SK-N-SH treated with all-trans-retinoic acid at 6 μM for 48 hours (cell line): ENCODE results near the gene FAM229A.

Source experiments
- ATAC-seq: fragments of 200-7000 bp; cut with Tn5 transposase; 3 replicates; pipeline ENCODE4 v1.9.1; 2020; ENCODE audit warnings: mild to moderate bottlenecking, moderate library complexity
- ARNTL ChIP-seq: fragments of 450-650 bp; formaldehyde crosslinking; IDR thresholded peaks from 2 replicates; pipeline ENCODE4 v1.5.0; 2020; ENCODE audit warnings: low read depth, mild to moderate bottlenecking, moderate library complexity, borderline replicate concordance
- BACH2 ChIP-seq: fragments of 250-450 bp; sonication (Bioruptor Pico); IDR thresholded peaks from 2 replicates; pipeline ENCODE4 v1.9.0; 2021; ENCODE audit warnings: mild to moderate bottlenecking, borderline replicate concordance
- CREB5 ChIP-seq: fragments of 250-450 bp; sonication (Bioruptor Pico); IDR thresholded peaks from 2 replicates; pipeline ENCODE4 v1.5.1; 2020; ENCODE audit warnings: low read depth, mild to moderate bottlenecking, moderate library complexity
- ESRRG ChIP-seq: fragments of 250-450 bp; sonication (Bioruptor Pico); IDR thresholded peaks from 2 replicates; pipeline ENCODE4 v1.6.1; 2021; ENCODE audit warnings: mild to moderate bottlenecking
- GLIS3 ChIP-seq: fragments of 250-450 bp; sonication (Bioruptor Pico); IDR thresholded peaks from 2 replicates; pipeline ENCODE4 v1.5.0; 2020; ENCODE audit warnings: mild to moderate bottlenecking, moderate library complexity
- ISL1 ChIP-seq: fragments of 250-450 bp; sonication (Bioruptor Pico); IDR thresholded peaks from 2 replicates; pipeline ENCODE4 v2.1.2; 2022; ENCODE audit warnings: mild to moderate bottlenecking, moderate library complexity
- OSR1 ChIP-seq: fragments of 250-450 bp; sonication (Bioruptor Pico); IDR thresholded peaks from 2 replicates; pipeline ENCODE4 v1.8.0; 2022; ENCODE audit warnings: moderate library complexity, mild to moderate bottlenecking, inconsistent platforms
- POU6F1 ChIP-seq: fragments of 250-450 bp; sonication (Bioruptor Pico); IDR thresholded peaks from 2 replicates; pipeline ENCODE4 v1.8.0; 2021; ENCODE audit warnings: low read depth, mild to moderate bottlenecking, moderate library complexity, borderline replicate concordance
- PPARA ChIP-seq: fragments of 250-450 bp; sonication (Bioruptor Pico); IDR thresholded peaks from 2 replicates; pipeline ENCODE4 v1.5.0; 2020; ENCODE audit warnings: mild to moderate bottlenecking, borderline replicate concordance
- RARB ChIP-seq: fragments of 250-450 bp; sonication (Bioruptor Pico); IDR thresholded peaks from 2 replicates; pipeline ENCODE4 v1.8.0; 2021; ENCODE audit warnings: mild to moderate bottlenecking, moderate library complexity
- SNAI2 ChIP-seq: fragments of 250-450 bp; sonication (Bioruptor Pico); IDR thresholded peaks from 2 replicates; pipeline ENCODE4 v1.5.0; 2020; ENCODE audit warnings: mild to moderate bottlenecking, moderate library complexity
- TCF4 ChIP-seq: fragments of 250-450 bp; sonication (Bioruptor Pico); IDR thresholded peaks from 2 replicates; pipeline ENCODE4 v1.8.0; 2021; ENCODE audit warnings: mild to moderate bottlenecking, moderate library complexity, borderline replicate concordance
- TOX ChIP-seq: fragments of 250-450 bp; sonication (Bioruptor Pico); IDR thresholded peaks from 2 replicates; pipeline ENCODE4 v1.8.0; 2021; ENCODE audit warnings: mild to moderate bottlenecking, moderate library complexity, borderline replicate concordance
- TSHZ2 ChIP-seq: fragments of 250-450 bp; sonication (Bioruptor Pico); IDR thresholded peaks from 2 replicates; pipeline ENCODE4 v1.5.0; 2020; ENCODE audit warnings: mild to moderate bottlenecking, moderate library complexity
- ZC3H10 ChIP-seq: fragments of 250-450 bp; sonication (Bioruptor Pico); IDR thresholded peaks from 2 replicates; pipeline ENCODE4 v1.5.1; 2021; ENCODE audit warnings: mild to moderate bottlenecking, moderate library complexity
- ZFP3 ChIP-seq: fragments of 250-450 bp; sonication (Bioruptor Pico); IDR thresholded peaks from 2 replicates; pipeline ENCODE4 v1.5.0; 2020; ENCODE audit warnings: mild to moderate bottlenecking, moderate library complexity
- ZFP30 ChIP-seq: fragments of 450-650 bp; formaldehyde crosslinking; IDR thresholded peaks from 2 replicates; pipeline ENCODE4 v1.5.0; 2022; ENCODE audit warnings: mild to moderate bottlenecking, moderate library complexity
- ZNF70 ChIP-seq: fragments of 450-650 bp; formaldehyde crosslinking; IDR thresholded peaks from 2 replicates; pipeline ENCODE4 v1.5.0; 2020; ENCODE audit warnings: mild to moderate bottlenecking, moderate library complexity
- ZNF8 ChIP-seq: fragments of 450-650 bp; formaldehyde crosslinking; IDR thresholded peaks from 2 replicates; pipeline ENCODE4 v1.5.0; 2020; ENCODE audit warnings: mild to moderate bottlenecking, moderate library complexity
- TF ChIP-seq, protein P1 (sequence below): fragments of 250-450 bp; sonication (Bioruptor Pico); IDR thresholded peaks from 2 replicates; pipeline ENCODE4 v1.5.1; 2021; ENCODE audit warnings: mild to moderate bottlenecking, moderate library complexity
- TF ChIP-seq, protein P2 (sequence below): fragments of 250-450 bp; sonication (Bioruptor Pico); IDR thresholded peaks from 2 replicates; pipeline ENCODE4 v1.8.0; 2020; ENCODE audit warnings: mild to moderate bottlenecking, moderate library complexity, borderline replicate concordance

The FAM229A gene

GRCh38 chr1:32361674-32362473 is 411 bp downstream of the FAM229A start:
- TF ChIP-seq ZFP30 (no peak), OSR1 (no peak), ESRRG (CRISPR knock-in tag) (no peak), POU6F1 (CRISPR knock-in tag) (no peak), BACH2 (CRISPR knock-in tag) (no peak), ZNF70 (no peak), TCF4 (no peak)
- TF ChIP-seq, protein P1, sequence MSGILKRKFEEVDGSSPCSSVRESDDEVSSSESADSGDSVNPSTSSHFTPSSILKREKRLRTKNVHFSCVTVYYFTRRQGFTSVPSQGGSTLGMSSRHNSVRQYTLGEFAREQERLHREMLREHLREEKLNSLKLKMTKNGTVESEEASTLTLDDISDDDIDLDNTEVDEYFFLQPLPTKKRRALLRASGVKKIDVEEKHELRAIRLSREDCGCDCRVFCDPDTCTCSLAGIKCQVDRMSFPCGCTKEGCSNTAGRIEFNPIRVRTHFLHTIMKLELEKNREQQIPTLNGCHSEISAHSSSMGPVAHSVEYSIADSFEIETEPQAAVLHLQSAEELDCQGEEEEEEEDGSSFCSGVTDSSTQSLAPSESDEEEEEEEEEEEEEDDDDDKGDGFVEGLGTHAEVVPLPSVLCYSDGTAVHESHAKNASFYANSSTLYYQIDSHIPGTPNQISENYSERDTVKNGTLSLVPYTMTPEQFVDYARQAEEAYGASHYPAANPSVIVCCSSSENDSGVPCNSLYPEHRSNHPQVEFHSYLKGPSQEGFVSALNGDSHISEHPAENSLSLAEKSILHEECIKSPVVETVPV = no peak
- peak; percentile 13 for ATAC-seq

DNA sequence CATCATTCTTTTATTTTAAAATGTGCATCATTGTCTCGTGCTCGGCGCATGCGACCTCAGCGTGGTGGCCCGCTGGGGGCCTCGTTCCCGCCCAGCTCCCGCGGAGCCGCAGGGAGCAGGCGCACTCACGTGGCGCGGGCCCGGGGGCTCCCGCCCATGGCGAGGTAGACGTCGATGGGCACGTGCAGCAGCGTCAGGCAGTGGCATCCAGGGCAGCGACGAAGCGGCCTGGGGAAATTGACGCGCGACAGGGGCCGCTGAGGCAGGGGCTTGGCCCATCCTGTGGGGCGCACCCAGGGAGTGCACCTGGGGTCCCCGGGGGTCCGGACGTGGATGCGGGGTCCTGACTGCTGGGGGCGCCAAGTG is 994 bp downstream of the FAM229A start:
- TF ChIP-seq, protein P2, sequence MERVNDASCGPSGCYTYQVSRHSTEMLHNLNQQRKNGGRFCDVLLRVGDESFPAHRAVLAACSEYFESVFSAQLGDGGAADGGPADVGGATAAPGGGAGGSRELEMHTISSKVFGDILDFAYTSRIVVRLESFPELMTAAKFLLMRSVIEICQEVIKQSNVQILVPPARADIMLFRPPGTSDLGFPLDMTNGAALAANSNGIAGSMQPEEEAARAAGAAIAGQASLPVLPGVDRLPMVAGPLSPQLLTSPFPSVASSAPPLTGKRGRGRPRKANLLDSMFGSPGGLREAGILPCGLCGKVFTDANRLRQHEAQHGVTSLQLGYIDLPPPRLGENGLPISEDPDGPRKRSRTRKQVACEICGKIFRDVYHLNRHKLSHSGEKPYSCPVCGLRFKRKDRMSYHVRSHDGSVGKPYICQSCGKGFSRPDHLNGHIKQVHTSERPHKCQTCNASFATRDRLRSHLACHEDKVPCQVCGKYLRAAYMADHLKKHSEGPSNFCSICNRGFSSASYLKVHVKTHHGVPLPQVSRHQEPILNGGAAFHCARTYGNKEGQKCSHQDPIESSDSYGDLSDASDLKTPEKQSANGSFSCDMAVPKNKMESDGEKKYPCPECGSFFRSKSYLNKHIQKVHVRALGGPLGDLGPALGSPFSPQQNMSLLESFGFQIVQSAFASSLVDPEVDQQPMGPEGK (CRISPR knock-in tag) = no peak
- no peak for TF ChIP-seq POU6F1 (CRISPR knock-in tag)
- TF ChIP-seq GLIS3 (CRISPR knock-in tag) = no peak
- no peak for TF ChIP-seq CREB5 (CRISPR knock-in tag)
- no peak for TF ChIP-seq ZNF8 (CRISPR knock-in tag)
- no peak for TF ChIP-seq ISL1 (CRISPR knock-in tag)
- TF ChIP-seq BACH2 (CRISPR knock-in tag) = no peak
- no peak for TF ChIP-seq ARNTL (CRISPR knock-in tag)
- TF ChIP-seq ZFP30 = no peak
- no peak for TF ChIP-seq RARB (CRISPR knock-in tag)
- TF ChIP-seq ZC3H10 (CRISPR knock-in tag) = no peak
- no peak for TF ChIP-seq TSHZ2 (CRISPR knock-in tag)
- TF ChIP-seq ZFP3 (CRISPR knock-in tag) = no peak
- TF ChIP-seq PPARA (CRISPR knock-in tag) = no peak
- TF ChIP-seq ZNF70 = no peak
- TF ChIP-seq, protein P1 = no peak
- TF ChIP-seq OSR1 = no peak
- no peak for TF ChIP-seq SNAI2 (CRISPR knock-in tag)
- no peak for TF ChIP-seq TOX
- no peak for TF ChIP-seq ESRRG (CRISPR knock-in tag)
- ATAC-seq = no peak
